Activated CD8-positive, alpha-beta memory T cell treated with anti-CD3 and anti-CD28 coated beads for 36 hours (primary cell): ENCODE data around the gene SCAMP1. TPM values are rescaled to one million over a fixed set of nuclear protein-coding genes. Genes with fewer than 3 reads are reported as not detected.

ENCODE experiments used
- CTCF ChIA-PET: fragments of 350-600 bp; sonication (Branson Sonifier 250); formaldehyde crosslinking; loops from one replicate; lab custom pipeline; 2021; ENCODE audit warnings: antibody characterized with exemption; lab: Charles Lee
- POLR2A ChIA-PET: fragments of 350-600 bp; sonication (Branson Sonifier 250); formaldehyde crosslinking; loops from one replicate; lab custom pipeline; 2021; ENCODE audit warnings: antibody characterized with exemption; lab: Charles Lee
- total RNA-seq, 2 experiments: library from RNA; stranded (reverse); gene quantifications; one replicate each; pipeline ENCODE4 v1.2.3, GENCODE V29; 2021

SCAMP1 gene
- total RNA-seq, 2 experiments from 2014 or later = 17.1 to 19.0 TPM

- ChIA-PET CTCF (no interaction called here), POLR2A (no interaction called here)
Observed at GRCh38 chr5:78473751-78474150, 113.3 kb downstream of the SCAMP1 start.

GRCh38 chr5:78475370-78475769 is 115.0 kb downstream of the SCAMP1 start:
- POLR2A ChIA-PET = no interaction called here
- CTCF ChIA-PET = no interaction called here

- CTCF ChIA-PET = no interaction called here
- POLR2A ChIA-PET = no interaction called here
Observed at GRCh38 chr5:78476795-78477194, 116.4 kb downstream of the SCAMP1 start.

GRCh38 chr5:78482948-78483347 is 122.5 kb downstream of the SCAMP1 start:
- ChIA-PET POLR2A (no interaction called here), CTCF (no interaction called here)

GRCh38 chr5:78483809-78484521 is 123.5 kb downstream of the SCAMP1 start:
- POLR2A ChIA-PET = no interaction called here
- CTCF ChIA-PET = no interaction called here

GRCh38 chr5:78486218-78486617 is 125.8 kb downstream of the SCAMP1 start:
- ChIA-PET POLR2A (no interaction called here), CTCF (no interaction called here)

GRCh38 chr5:78487846-78488245 is 127.4 kb downstream of the SCAMP1 start:
- ChIA-PET CTCF (no interaction called here), POLR2A (no interaction called here)

GRCh38 chr5:78490709-78491485 is 130.5 kb downstream of the SCAMP1 start:
- POLR2A ChIA-PET = no interaction called here
- CTCF ChIA-PET = no interaction called here

- ChIA-PET POLR2A (no interaction called here), CTCF (no interaction called here)
Observed at GRCh38 chr5:78492224-78492623, 131.8 kb downstream of the SCAMP1 start.

- ChIA-PET POLR2A (no interaction called here), CTCF (no interaction called here)
Observed at GRCh38 chr5:78492650-78493049, 132.2 kb downstream of the SCAMP1 start.

- CTCF ChIA-PET = no interaction called here
Observed at GRCh38 chr5:78495800-78496199, 135.4 kb downstream of the SCAMP1 start.

GRCh38 chr5:78496373-78496772 is 136.0 kb downstream of the SCAMP1 start:
- ChIA-PET CTCF (no interaction called here), POLR2A (no interaction called here)

More at GRCh38 chr5:78495800-78496199, 135.4 kb downstream of the SCAMP1 start:
- POLR2A ChIA-PET = no interaction called here

GRCh38 chr5:78497573-78498533 is 137.4 kb downstream of the SCAMP1 start:
- CTCF ChIA-PET = no interaction called here
- POLR2A ChIA-PET = no interaction called here

- ChIA-PET CTCF (no interaction called here), POLR2A (no interaction called here)
Observed at GRCh38 chr5:78499485-78499884, 139.1 kb downstream of the SCAMP1 start.

GRCh38 chr5:78500028-78500427 is 139.6 kb downstream of the SCAMP1 start:
- ChIA-PET POLR2A (no interaction called here), CTCF (no interaction called here)

- ChIA-PET CTCF (no interaction called here), POLR2A (no interaction called here)
Observed at GRCh38 chr5:78500871-78501270, 140.5 kb downstream of the SCAMP1 start.

- ChIA-PET CTCF (no interaction called here), POLR2A (no interaction called here)
Observed at GRCh38 chr5:78501411-78502352, 141.3 kb downstream of the SCAMP1 start.

GRCh38 chr5:78503958-78504653 is 143.7 kb downstream of the SCAMP1 start:
- CTCF ChIA-PET = no interaction called here
- POLR2A ChIA-PET = no interaction called here
